ENCODE measurements around the gene NADSYN1.
"Not testable (repeated sequence)": the region's sequence is repeated elsewhere in the genome, so short reads cannot be mapped to it uniquely, and the experiment has no call there.

NADSYN1 gene
- 184 to 220 reads per million in 2 donors for total RNA-seq

DNA sequence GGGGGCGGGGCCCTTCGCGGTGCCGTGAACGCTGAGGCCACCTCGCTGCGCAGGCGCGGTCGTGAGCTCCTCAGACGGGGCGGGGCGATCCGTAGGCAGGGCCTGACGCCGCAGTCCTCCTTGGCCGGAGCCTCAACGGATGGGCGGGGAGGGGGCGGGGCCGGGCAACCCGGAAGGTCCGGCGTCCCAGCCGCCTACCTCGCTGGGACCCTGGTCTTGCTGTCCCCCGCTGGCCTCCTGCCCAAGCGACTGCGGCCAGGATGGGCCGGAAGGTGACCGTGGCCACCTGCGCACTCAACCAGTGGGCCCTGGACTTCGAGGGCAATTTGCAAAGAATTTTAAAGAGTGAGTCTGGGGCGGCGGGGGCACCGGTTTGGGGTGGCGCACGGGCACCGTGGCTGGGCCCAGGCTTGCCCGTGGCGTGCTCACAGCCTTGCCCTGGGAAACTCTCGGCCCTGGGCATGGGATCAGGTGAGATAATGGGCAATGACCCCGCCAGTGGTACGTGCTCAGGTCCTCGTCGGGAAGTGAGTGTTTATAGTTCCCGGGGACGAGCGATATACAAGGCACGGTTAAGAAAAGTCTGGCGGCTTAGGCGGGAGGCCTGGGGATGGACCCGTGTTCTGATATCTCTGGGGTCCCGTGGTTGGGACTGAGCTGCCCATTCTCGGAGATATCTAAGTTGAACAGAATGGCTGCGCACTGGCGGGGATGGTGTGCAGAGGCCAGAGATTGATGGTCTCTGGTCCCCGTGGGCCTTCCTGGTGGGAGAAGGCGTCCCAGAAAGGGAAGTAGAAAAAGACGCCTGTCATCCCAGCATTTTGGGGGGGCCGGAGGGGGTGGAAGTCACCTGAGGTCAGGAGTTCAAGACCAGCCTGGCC lies at the start of gene NADSYN1:
Gene NADSYN1 (plus strand): TSS at position 167 of the 881 bp plus-strand sequence. CDS start 94 bp downstream, at position 261.
- DNase-seq = peak; percentile 96

DNA sequence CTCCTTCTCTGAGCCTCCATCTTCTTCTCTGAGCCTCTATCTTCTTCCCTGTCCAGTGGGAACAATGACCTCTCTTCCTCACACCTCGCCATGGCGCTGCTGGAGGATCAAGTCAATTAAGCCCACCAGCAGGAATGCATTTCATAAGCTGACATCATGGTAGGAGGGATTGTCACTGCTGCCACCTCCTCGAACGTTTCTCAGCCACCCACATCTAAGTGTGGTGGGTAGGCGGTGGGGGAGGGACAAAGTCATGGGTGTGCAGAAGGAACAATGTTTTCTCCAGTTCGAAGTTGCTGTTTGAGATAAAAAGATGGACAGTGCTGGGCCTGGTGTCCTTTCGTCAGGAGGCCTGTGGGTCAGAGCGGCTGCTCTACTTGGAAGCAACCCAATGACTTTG lies 48.8 kb upstream of the NADSYN1 start:
- DNase-seq = no peak

GRCh38 chr11:71406681-71407080 lies 46.3 kb upstream of the NADSYN1 start:
- DNase-seq = no peak

DNA sequence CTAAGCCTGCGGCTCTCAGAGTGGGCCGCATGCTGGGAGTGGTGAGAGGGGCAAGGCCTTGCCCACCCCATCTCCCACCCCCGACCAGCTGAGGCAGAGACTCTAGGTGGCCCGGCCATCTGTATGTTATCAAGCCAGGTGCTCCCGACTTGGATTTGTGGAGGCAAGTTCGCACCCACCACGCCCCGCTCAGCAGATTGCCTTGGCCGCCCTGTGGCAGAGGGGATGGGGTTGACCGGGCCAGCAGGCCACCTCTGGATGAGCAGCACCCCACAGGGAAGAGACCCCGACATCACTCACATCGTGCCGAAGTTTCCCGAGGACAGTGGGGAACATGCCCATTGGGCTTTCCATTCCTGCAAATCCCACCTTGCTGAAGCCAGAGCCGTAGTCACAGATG lies 45.6 kb upstream of the NADSYN1 start:
- no peak for DNase-seq

DNA sequence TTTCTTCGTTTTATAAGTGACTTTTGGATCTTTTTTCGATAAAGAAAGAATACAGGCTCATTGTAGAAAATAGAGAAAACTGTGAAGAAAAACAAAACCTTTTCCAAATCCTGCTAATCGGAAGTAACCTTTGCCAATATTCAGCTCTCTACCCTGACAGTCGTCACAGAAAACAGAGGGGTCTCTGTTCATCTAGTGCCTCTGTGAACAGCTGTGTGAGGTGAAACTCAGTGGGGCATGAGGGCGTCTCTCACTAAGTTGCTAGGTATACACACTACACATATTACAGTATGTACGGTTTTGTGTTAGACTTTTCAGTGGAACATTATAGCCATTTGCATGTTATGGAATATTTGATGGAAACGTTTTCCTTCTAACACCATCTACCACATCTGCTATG lies 44.2 kb upstream of the NADSYN1 start:
- no peak for DNase-seq

DNA sequence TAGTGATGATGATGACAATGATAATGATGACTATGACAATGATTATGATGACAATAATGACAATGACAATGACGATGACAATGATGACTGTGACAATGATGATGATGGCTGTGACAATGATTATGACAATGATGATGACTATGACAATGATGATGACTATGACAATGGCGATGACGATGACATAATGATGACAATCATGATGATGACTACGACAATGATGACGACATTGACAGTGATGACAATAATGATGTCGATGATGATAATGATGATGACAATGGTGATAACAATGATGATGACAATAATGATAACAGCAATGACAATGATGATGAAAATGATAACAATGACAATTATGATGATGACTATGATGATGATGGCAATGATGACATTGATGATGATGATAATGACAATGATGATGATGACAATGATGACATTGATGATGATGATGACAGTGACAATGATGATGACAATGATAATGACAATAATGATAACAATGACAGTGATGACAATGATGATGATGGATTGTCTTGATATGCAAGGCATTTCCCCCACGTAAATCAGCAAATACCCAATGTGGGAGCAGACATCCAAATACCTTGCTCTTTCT lies 42.5 kb upstream of the NADSYN1 start:
- no peak for DNase-seq

DNA sequence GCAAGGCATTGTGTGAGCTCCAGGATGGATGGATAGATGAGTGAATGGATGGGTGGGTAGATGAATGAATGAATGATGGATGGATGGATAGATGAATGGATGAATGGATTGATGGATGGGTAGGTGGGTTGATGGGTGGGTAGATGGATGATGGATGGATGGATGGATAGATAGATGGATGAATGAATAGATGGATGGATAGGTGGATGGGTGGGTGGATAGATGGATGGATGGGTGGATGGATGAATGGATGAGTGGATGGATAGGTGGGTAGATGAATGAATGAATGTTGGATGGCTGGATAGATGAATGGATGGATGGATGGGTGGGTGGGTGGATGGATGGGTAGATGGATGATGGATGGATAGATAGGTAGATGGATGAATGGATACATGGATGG lies 38.4 kb upstream of the NADSYN1 start:
- DNase-seq = no peak

GRCh38 chr11:71418643-71419042 lies 34.4 kb upstream of the NADSYN1 start:
- DNase-seq = no peak

- DNase-seq = no peak
Observed at GRCh38 chr11:71420455-71421241, 32.4 kb upstream of the NADSYN1 start.

GRCh38 chr11:71421392-71421950 lies 31.5 kb upstream of the NADSYN1 start:
- no peak for DNase-seq

DNA sequence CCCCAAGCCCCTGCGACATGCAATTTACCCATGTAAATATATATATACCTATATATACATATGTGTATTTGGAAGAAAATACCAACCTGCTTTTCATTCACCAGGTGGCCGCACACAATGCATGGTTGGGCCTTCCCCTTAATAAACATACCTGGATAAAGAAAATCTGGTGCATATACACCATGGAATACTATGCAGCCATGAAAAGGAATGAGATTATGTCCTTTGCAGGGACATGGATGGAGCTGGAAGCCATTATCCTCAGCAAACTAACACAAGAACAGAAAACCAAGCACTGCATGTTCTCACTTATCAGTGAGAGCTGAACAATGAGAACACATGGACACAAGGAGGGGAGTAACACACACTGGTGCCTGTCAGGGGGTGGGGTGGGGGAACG lies 30.7 kb upstream of the NADSYN1 start:
- DNase-seq = not testable (repeated sequence)

DNA sequence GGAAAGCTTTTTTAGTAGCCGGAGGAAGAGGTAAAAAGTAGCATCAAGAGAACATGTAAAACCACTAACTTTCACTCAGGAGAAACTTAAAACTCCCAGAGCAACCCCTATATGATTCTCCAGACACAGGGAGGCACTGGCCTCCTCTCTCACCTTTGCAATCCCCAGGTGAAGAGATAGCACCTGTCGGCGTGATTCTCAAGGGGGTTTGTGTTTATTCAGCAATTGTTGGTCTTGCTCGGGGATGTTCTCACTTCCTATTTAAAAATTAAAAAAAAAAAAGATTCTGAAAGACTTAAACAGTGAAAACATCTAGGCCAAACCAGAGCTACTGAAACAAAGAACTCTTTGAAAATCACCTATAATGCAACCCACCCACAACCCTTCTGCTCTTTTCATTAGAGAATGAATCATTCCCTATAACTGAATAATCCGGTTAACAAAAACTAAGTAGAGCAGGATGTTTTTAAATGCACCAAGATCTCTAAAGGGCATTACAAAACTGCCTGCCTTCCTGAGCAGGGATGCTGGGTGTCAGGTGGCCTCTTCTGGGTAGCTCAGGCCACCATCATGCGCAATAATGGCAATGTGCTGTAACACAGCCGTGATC lies 29.7 kb upstream of the NADSYN1 start:
- DNase-seq = no peak

DNA sequence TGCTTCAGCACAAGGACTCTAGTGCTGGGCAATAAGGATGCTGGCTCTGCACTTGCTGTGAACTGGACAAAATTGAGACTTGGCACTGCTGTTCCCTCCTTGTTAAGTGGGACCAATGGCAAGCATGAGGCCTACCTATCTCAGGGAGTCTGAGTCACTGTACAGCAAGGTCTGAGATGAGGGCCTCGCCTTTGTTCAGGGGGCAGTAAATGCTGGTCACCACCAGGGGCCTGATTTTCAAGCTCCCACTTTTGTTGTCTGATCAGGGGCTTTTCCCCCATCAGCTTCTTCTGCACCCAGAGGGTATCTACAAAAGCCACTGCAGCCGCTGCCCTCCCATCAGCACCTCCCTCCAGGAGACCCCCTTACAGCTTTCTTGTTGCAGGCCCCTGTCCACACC lies 27.6 kb upstream of the NADSYN1 start:
- DNase-seq = no peak

DNA sequence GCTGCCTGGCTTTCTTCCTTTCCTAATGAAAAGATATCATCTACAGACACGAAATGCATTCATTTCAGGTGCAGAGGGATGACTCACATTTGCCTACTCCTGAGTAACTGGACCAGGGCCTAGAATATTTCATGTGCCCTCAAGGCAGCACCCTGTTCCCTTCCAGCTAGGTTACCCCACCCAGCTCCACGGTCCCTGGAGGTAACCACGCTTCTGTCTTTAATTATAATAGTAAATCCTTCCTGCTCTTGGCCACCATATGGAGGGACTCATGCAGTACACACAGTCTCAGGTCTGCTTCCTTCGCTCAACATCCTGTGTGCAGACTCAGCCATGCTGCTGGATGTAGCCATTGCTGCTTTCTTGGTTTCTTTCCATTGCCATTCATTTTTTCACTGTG lies 27.1 kb upstream of the NADSYN1 start:
- DNase-seq = no peak

DNA sequence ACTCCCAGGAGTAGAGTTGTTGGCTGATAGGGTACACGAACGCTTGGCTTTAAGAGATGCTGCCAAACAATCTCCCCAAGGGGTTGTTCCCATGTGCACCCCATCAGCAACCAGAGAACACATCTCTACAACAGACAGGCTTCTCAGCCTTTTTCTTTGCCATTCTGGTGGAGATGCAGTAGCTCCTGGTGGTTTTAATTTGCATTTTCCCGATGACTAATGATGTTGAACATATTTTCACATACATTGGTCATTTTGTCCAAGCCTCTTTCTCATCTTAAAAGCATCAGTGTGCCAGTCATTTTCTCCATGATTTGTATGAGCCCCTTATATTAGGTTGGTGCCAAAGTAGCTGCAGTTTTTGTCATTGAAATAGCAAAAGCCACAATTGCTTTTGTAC lies 26.6 kb upstream of the NADSYN1 start:
- no peak for DNase-seq

GRCh38 chr11:71428861-71429435 lies 24.1 kb upstream of the NADSYN1 start:
- no peak for DNase-seq

DNA sequence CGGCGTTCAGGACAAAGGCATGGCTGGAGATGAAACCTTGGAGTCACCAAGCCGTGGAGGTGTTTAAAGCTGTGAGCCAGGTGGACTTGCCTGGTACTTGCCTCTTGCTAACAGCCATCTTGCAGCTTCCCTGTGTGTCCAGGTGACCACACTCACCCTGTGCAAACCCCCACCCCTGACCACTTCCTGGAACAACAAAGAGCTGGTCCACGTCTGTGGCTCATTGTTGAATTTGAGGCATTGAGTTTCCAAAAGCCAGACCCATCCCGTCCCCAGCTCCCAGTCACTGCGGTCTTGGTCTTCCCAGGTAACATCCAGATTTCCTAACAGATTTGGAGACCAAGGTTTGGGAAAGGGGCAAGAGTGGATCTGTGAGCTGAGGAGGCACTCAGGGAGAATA lies 23.3 kb upstream of the NADSYN1 start:
- DNase-seq = no peak

- no peak for DNase-seq
Observed at GRCh38 chr11:71430166-71430565, 22.8 kb upstream of the NADSYN1 start.

DNA sequence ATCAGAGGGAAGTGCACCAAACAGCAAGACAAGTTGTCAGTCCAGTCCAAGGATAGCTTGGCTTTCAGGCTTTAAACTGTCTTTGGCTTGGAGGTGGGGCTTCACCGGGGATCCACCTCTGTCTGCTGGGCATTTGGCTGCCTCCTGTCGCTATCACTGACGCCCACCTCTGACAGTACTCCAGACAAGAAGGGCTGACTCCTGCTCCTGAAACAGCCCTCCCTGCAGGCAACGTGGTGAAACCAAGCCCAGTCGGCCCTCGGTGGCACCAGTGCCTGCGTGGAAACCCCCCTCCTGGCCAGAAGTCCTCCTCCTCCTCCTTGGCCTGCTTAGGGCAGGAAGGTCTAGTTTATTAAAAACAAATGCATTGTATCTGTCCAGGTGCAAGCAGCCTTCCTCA lies 21.7 kb upstream of the NADSYN1 start:
- no peak for DNase-seq

DNA sequence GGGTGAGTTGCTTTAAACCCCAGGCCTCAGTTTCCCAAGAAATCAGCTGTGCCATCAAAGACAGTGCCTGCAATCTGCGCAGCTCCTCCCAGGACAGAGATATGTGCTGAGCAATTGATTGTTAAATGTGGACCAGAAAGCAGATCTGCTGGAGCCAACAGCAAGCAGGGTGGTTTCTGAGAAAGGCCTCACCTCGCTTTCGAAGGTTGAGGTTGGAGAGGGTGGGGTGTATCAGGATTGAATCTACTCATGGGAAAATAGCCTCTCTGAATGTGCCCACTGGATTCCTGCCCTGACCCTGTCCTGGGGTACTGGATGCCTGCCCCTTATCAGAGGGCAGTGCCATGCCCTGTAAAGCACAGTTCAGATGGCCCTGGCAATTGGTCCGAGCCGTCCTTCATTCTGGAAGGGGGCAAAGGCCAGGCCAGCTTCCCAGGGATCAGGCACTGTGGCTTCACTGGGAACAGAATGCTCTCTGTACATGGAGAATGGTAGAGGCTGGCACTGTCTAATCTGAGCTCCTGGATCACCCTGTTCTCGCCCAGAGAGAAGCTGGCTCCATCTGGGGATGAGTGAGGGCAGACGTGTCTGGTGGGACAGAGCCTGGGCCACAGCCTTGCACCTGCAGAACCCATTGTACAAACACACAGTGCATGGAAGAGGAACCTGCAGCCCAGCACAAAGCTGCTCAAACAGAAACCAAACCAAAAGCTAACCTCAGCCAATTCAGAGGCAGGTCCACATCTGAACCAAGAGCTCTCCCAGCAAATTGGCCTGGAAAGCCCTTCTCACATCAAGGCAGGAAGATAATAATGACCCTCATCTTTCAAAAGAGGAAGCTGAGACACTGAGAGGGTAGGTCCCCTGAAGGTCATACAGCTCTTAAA lies 20.0 kb upstream of the NADSYN1 start:
- no peak for DNase-seq
